Neural cell (in vitro differentiated cells): ENCODE measurements around the gene RAB3A.

ENCODE experiments used
- CTCF ChIP-seq: fragments of 450-650 bp; IDR thresholded peaks from 2 replicates; pipeline ENCODE4 v1.5.1; 2014; ENCODE audit warnings: antibody characterized with exemption, mild to moderate bottlenecking, moderate library complexity; ENCODE audit not compliant: poor library complexity, severe bottlenecking
- EP300 ChIP-seq: fragments of 450-650 bp; conservative IDR thresholded peaks from 2 replicates; pipeline ENCODE4 v1.6.1; 2014; ENCODE audit warnings: antibody characterized with exemption, mild to moderate bottlenecking, moderate library complexity; ENCODE audit not compliant: poor library complexity, severe bottlenecking
- POLR2AphosphoS5 ChIP-seq: IDR thresholded peaks from 2 replicates; pipeline ENCODE4 v1.6.1; 2012
- RAD21 ChIP-seq: fragments of 450-650 bp; conservative IDR thresholded peaks from 2 replicates; pipeline ENCODE4 v1.6.1; 2014; ENCODE audit warnings: antibody characterized with exemption, mild to moderate bottlenecking, moderate library complexity
- REST ChIP-seq: IDR thresholded peaks from 2 replicates; pipeline ENCODE4 v1.6.1; 2012; ENCODE audit warnings: borderline replicate concordance

GRCh38 chr19:18192673-18193387, 11.0 kb downstream of the RAB3A start, which contains the start of gene MPV17L2:
- peak; percentile 18 for TF ChIP-seq RAD21
- TF ChIP-seq POLR2AphosphoS5: peak; percentile 84
- no peak for TF ChIP-seq CTCF
- TF ChIP-seq REST: peak; percentile 44
- peak; percentile 21 for TF ChIP-seq EP300
